NCI-H2029 treated with DMSO at 0.1 percent for 48 hours (cell line): ENCODE measurements around the gene NDUFAB1.
"Not testable (repeated sequence)": the region's sequence is repeated elsewhere in the genome, so short reads cannot be mapped to it uniquely, and the experiment has no call there.

Experiments used
- DNase-seq: peaks from one replicate; lab custom pipeline; 2025; lab: John Stamatoyannopoulos, UW

NDUFAB1 gene

DNA sequence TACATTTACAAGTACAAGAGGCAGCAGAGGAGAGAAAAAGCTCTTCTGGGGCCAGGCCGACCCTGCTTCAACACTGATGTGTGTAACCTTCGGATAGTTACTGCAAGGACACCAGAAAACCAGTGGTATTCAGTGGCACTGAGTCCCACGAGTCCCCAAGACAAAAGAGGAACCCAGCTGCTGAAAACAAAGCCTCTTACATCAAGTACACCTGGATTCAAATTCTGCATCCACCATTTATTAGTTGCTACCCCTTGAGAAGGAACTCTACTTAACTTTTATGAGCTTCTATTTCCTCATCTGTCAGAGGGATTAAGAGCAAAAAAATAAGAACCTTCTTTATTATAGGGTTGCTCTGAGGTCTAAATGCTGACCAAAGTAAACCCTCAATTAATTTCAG, 41.6 kb downstream of the NDUFAB1 start:
- DNase-seq, result no peak

DNA sequence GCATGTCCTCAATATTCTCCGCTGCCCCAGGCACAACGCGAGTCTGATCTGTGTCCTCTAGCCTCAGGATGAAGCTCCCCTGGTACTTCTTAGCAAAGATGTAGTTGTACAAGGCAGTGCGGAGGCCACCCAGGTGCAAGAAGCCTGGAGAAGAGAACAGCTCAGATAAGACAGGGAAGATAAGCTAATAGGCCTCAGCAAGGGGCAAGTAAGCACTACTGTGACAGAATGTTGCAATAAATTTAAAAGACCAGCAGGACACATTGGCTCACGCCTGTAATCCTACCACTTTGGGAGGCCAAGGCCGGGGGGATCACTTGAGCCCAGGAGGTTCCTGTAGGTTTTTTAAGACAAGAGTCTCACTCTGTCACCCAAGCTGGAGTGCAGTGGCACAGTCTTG, 44.0 kb downstream of the NDUFAB1 start:
- DNase-seq, result no peak

DNA sequence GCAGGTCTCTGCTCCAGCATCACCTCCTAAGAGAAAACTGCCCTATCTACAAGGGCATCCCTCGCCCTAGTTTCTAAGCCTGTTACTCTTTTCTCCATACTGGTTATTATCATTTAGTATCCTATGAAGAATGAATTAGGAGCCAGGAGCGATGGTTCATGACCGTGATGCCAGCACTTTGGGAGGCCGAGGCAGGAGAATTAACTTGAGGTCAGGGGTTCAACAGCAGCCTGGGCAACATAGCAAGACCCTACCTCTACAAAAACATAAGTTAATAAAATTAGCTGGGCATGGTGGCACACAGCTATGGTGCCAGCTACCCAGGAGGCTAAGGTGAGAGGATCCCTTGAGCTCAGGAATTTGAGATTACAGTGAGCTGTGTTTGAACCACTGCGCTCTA, 46.2 kb downstream of the NDUFAB1 start:
- DNase-seq, result no peak

DNA sequence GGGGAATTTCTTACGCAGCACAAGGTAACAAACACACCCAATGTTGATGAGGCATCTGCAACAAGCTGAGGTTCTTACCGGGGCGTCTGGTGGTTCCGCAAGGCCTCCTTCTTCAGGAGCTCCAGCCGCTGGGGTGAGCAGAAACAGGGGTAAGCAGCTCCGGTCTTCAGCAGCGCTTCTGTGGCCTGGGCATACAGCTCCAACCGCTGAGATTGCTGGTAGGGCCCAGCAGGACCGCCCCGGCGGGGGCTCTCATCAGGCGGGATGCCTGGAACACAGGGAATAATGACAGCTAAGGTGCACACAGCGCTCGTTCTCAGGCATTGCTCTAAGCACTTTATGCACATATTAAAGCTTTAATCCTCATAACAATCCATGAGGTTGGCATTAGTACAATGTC, 51.7 kb downstream of the NDUFAB1 start:
- DNase-seq, result no peak

DNA sequence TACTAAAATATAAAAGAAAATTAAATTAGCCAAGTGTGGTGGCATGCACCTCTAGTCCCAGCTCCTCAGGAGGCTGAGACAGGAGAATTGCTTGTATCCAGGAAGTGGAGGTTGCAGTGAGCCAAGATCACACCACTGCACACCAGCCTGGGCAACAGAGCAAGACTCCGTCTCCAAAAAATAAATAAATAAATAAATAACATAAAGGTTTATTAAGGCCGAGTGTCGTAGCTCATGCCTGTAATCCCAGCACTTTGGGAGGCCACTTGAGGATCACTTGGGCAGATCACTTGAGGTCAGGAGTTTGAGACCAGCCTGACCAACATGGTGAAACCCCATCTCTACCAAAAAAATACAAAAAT, 55.3 kb downstream of the NDUFAB1 start:
- not testable (repeated sequence) for DNase-seq

DNA sequence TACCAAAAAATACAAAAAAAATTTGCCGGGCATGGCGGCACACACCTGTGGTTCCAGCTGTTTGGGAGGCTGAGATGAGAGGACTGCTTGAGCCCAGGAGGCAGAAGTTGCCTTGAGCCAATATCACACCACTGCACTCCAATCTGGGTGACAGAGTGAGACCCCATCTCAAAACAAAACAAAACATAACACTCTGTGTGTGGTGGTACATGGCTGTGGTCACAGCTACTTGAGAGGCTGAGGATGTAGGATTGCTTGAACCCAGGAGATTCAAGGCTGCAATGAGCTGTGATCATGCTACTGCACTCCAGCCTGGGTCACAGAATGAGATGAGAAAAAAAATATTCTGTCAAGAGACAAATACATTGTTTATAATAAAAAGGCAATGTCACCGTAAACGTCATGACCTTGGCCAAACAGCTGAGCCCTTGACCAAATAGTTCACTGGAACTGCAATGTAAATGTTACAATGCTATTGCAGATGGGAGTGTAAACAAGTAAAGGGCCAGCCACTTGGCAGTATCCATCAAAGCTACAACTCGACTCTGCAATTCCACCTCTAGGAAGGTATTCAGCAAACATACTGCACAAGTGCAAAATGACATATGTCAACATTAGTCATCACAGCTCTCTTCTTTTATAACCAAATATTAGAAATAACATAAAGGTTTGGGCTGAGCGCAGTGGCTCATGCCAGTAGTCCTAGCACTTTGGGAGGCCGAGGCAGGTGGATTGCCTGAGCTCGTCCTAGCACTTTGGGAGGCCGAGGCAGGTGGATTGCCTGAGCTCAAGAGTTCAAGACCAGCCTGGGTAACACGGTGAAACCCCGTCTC, 55.9 kb downstream of the NDUFAB1 start:
- DNase-seq, result peak; percentile 80

DNA sequence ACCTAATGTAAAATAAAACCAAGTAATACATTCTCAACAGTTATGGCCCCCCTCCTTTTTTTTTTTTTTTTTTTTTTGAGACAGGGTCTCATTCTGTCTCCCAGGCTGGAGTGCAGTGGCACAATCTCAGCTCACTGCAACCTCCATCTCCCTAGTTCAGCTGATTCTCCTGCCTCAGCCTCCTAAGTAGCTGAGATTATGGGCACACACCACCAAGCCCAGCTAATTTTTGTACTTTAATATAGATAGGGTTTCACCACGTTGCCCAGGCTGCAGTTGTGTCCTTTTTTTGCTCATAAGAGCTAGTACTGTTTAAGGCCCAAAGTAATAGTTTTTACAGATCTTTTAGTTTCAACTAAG, 57.2 kb downstream of the NDUFAB1 start:
- no peak for DNase-seq

DNA sequence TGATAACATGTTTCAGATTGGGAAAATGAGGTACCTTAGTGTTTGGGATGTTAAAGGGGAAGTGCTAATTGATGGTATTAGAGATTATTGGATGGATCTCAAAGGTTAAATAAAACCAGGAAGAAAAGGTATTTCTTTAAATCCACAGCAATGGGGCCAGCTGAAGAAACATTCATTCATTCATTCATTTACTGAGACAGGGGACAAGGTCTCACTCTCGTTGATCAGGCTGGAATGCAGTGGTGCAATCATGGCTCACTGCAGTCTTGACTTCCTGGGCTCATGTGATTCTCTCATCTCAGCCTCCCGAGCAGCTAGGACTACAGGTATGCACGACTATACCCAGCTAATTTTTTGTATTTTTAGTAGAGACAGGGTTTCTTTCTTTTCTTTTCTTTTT, 58.7 kb downstream of the NDUFAB1 start:
- DNase-seq, result no peak

DNA sequence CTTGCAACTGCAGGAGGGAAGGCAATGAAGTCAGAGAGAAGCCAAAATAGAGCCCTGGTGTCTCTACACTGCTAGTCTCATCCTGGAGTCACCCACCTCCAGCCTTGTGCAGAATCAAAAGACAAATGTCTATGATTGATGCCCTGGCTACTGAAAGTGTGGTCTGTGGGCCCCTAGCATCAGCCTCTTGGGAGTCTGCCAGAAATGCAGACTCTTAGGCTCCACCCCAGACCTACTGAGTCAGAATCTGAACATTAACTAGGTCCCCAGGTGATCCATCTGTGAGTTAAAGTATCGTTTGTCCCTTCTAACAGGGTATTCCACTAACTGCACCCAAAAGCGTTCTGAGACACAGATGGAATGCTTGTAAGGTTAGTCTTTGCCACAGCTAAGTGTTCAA, 60.2 kb downstream of the NDUFAB1 start:
- DNase-seq, result no peak

DNA sequence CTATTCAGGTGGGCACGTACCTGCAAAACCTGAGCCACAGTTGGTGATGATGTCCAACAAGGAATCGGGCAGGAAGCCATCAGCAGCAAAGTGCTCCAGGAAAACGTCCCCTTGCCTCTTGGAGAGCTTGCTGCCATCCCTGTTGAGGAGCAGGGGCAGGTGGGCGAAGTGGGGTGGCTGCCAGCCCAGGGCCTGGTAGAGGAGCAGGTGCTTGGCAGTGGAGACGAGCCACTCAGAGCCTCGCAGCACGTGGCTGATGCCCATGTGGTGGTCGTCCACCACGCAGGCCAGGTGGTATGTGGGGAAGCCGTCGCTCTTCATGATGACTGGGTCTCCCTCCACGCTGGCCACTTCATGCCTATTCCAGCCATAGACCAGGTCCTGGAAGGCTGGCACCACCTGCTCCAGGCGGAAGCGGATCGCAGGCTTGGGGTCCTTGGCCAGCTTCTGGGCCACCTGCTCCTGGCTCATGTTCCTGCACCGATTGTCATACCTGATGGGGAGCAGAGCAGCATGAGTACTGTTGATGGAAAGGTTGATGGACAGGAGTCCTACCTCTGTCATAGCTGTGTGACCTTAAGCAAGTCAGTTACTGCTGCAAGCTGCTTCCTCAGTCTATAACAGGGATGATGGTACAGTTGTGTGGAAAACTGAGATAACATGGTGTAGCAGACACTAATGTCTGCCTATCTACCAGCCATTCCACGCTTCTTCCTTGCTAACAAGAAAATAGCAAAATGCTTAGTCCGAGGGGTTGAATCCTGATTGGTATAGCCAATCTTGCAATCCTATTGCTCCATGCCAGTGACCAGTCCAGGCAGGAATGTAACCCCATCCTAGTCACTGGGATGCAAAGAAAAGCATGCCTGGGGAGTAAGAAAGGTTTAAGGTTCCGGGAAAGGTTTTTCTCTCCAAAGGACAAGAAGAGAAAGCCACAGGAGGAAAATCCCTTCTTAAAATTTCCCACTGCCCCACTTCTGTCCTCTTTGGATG, 61.0 kb downstream of the NDUFAB1 start:
- DNase-seq, result peak; percentile 37

DNA sequence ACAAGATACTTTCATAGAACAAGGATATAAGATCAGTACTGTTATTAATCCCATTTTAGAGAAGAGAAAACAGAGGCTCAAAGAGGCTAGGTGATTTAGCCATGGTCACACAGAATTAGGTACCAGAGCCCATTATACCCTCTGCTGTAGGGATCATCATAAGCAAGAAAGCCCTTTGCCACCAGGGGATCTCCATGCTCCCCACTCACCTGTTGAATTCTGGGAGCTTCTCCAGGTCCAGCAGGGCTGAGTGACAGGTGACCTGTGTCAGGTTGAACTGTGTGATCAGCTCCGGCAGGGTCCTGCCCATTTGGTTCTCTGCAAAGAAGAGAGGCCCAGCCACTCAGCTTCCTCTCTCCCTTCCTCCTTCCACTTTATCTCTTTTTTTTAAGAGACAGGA, 63.7 kb downstream of the NDUFAB1 start:
- no peak for DNase-seq
